Suppressor macrophage treated with lipopolysaccharide for 1 hour (primary cell): ENCODE results near the gene TAOK2.
"Not testable (repeated sequence)": the region's sequence is repeated elsewhere in the genome, so short reads cannot be mapped to it uniquely, and the experiment has no call there.

ENCODE experiments used
- DNase-seq, 3 donors: peaks; one replicate each; pipeline ENCODE4 v3.0.0-alpha.2; 2020 to 2022

Gene TAOK2

DNA sequence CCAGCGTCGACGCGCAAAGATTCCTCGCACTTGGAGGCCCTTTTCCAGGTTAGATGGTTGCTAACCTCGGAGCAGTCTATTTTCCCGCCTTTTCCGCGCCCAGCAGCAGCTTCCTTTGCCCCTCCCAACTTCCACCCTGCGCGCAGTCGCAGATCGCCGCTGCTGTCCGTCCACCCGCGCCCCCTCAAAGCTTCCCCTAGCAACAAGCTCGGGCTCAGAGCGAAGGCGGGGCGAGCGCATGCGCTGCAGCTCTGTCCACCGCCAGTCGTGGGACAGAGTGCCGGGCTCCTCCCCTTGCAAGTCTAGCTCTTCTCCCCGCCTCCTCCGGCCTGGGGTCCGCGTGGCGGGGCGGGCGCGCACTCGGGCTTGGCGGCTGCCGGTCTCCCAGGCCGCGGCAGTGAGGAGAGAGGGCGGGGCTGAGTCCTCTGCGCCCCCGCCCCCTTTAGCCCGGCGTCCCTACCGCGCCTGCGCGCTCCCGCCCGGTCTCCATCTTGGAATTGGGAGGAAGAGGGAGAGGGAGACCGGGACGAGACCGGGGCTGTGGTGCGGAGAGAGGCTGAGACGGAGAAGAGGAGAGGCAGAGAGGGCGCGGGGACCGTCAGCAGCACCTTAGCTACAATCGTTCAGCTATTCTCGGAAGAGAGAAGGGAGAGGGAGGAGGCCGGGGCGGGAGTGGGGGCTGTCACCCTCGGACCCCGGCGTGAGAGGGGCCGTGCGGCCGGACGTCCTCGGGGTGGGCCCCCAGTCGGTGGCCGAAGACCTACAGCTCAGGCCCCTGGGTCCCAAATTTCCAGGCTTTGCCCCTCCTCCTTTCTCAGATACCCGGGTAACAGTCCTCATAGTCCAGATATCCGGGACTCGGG is at the start of gene TAOK2:
TSS of gene TAOK2 (plus strand) at position 485 of the 863 bp plus-strand sequence. CDS start 3,905 bp downstream, outside the sequence.
- DNase-seq: peak; percentile 99 to 100 (median 99)

GRCh38 chr16:29925105-29925756 is 48.4 kb upstream of the TAOK2 start:
- DNase-seq: peak in 2 of 3 donors; percentile 17 to 23

DNA sequence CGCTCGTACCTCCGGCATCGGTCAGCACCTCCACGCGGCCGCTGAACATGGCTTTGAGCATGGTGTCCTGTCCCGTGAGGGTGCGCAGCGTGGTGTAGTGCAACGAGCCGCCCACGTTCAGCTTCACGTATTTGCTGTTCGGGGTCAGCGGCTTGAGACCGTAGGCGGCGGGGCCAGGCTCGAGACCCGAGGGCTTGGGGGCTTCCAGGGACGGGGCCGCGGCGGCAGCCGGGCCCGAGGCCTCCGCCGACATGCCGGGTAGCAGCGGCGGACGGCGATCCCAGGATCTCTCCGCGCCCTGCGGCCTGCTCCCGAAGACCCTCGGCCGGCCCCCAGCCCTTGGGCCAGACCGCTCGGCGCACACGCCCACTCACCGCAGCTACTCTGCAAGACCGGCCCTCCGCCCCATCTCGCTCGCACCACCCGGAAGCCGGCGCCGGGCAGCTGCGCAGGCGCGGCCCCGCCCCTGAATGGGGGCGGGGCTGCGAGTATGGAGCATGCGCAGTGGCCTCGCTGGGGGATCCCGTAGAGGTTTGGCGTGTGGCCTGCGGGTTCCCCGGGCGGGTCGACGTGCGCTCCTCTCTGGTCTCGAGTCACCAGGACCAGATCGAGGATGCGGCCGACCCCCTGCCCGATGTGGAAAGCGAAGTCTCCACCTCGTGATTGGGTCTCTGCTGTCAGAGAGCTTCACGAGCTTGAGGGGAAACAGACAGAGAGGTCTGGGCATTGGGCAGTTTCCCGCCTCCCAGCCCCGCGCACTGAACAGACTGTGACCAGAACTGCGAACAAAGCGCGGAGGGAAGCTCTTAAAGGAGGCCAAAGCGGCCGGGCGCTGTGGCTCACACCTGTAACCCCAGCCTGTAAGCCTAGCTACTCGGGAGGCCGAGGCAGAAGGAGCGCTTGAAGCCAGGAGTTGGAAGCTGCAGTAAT is 47.6 kb upstream of the TAOK2 start, which contains the start of gene KCTD13:
TSS of gene KCTD13 (minus strand) at position 446 of the 930 bp plus-strand sequence. CDS start at position 253, 193 bp downstream.
- peak; percentile 92 to 96 (median 94) for DNase-seq

- peak in 1 of 3 donors; percentile 20 for DNase-seq
Measured at GRCh38 chr16:29926711-29927052, 47.0 kb upstream of the TAOK2 start.

GRCh38 chr16:29927070-29927905 is 46.4 kb upstream of the TAOK2 start:
- no peak for DNase-seq

- DNase-seq: not testable (repeated sequence)
Measured at GRCh38 chr16:29931750-29932149, 41.9 kb upstream of the TAOK2 start.

GRCh38 chr16:29940656-29941055 is 33.0 kb upstream of the TAOK2 start:
- DNase-seq: no peak

DNA sequence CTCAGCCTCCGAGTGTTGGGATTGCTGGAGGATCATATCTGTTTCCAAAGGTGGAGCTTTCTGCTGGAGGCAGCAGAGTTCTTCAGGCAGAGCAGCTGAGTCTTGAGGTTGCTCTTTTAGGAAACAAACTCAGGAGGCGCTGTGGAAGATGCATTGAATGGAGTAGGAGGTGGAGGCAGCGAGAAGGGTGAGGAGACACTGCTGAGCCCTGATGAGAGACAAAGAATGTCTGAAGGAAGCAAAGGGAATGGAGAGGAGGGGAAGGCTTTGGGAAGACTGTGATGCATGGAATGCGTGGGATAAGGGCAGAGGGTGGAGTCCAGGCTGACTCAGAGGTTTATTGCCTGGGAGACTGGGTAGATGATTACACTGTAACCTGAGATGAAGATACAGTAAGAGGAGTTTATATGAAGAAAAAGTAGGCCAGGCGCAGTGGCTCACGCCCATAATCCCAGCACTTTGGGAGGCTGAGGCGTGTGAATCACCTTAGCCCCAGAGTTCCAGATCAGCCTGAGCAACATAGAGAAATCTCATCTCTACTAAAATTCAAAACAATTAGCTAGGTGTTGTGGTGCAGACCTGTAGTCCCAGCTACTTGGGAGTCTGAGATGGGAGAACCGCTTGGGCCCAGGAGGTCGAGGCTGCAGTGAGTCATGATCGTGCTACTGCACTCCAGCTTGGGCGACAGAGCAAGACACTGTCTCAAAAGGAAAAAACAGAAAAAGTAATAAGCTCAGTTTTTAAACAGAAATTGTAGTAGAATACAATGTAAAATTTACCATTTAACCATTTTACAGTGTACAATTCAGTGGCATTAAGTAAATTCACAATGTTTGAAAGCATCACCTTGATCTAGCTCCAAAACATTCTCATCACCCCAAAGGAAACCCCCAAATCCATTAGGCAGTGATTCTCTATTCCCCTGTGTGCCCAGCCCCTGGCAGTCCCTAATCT is 29.5 kb upstream of the TAOK2 start:
- DNase-seq: no peak

- DNase-seq: no peak
Measured at GRCh38 chr16:29947897-29948296, 25.8 kb upstream of the TAOK2 start.

- DNase-seq: no peak
Measured at GRCh38 chr16:29950806-29951461, 22.7 kb upstream of the TAOK2 start.

DNA sequence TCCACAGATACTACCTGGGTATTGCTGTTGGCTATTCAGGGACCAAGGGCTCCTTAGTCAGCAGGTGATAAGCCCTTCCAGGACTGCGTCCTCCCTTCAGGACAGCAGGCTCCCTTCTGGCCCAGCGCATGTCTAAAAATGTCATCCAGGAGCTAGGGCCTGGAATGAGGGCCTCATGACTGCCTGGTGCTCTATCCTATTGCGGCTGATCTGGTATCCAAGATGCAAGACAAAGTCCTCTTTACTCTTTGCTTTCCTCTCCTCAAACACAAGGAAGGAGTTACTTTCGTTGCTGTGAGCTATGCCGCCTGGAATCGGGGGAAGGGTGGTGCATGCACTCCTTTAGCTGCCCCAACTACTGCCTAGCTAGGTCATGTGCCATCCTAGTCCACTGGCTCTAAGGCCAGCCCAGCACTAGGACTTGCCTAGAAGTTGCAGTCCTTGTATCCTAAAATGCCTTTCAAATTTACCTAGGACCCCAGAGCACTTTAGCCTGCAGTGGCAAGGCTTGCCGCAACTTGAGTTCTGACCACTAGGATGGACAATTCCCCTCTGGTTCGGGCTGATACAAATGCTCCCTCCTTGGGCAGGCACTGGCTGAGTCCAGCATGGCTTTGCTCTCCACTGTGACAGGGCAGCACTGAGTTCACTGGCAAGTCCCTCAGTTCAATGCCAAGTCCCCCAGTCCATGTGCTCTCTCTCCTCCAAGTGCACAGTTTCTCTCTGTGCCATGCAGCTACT is 21.9 kb upstream of the TAOK2 start:
- no peak for DNase-seq

DNA sequence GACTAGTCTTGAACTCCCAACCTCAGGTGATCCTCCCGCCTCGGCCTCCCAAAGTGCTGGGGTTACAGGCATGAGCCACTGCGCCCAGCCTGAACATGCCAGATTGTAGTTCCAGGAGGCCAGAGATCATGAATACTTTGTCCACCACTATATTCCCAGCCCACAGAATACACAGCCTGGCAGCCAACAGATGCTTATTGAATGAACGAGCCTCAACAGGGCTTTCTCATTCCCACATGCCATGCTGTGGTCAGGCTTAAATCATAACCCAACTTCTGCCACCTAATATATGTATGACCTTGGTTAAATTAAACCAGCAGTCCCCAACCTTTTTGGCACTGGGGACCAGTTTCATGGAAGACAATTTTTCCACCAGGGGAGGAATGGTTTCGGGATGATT is 14.9 kb upstream of the TAOK2 start:
- DNase-seq: no peak

- DNase-seq: no peak
Measured at GRCh38 chr16:29959293-29959692, 14.4 kb upstream of the TAOK2 start.

GRCh38 chr16:29959821-29960220 is 13.8 kb upstream of the TAOK2 start:
- DNase-seq: not testable (repeated sequence)

DNA sequence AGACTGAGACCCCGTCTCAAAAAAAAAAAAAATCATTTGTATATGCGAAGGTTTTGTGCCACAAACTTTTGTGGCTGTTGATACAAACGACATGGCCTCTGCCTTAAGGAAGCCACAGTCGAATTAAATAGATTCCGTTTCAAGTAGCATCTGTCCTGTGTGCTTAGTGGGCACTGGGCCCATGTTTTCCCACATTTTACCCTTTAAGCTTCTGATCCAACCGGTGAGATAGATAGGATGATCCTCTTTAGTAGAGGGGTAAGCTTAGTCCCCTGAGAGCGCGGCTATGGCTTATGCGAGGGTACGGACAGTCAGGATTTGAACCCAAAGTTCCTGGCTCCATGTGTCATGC is 12.6 kb upstream of the TAOK2 start:
- DNase-seq: no peak

DNA sequence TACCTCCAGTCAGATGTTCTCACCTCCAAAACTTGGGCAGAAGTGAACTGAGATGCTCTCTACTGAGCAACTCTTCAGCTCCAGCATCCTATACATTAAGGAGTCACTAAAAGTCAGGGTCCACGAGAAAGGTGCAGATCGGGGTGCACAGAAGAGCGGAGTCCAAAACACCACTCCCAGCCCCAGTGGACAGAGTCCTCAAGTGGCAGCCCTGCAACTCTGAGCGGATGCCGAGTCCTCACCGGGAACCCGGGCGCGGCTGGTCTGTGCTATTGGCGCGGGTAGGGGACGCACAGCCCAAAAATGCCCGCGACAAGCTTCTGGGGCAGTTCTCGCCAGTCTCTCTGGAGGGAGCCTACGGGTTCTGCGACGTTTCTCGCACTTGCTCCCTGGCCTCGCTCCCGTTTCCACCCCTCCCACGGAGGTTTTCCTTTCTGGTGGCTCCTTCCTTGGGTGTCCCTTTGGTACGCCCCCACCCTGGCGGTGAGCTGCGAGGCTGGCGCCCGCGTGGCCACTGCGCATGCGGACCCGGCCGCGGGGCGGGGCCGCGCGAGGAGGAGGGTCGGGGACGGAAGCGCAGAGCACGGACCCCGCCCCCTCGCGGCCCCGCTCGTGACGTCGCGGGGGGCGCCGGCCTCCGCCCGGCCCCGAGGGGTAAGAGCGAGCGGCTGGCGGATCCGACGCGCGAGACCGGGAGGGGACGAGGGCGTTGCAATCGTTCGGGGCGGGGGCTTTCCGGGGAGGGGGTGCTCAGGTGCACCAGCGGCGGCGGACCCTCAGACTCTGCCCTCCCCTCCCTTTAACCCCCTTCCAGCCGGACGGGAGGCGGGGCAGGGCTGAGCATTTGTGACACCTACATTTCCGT is 12.0 kb upstream of the TAOK2 start, which contains the start of gene TMEM219:
TSS of gene TMEM219 (plus strand) at position 601 of the 865 bp plus-strand sequence. CDS start 1,065 bp downstream, outside the sequence.
- DNase-seq: peak; percentile 96 to 99 (median 98)

GRCh38 chr16:29962344-29962994 is 11.2 kb upstream of the TAOK2 start:
- peak; percentile 86 to 94 (median 89) for DNase-seq
